ENCODE measurements around the gene ZFP1. TPM values are rescaled to one million over a fixed set of nuclear protein-coding genes. Genes with fewer than 3 reads are reported as not detected.

The ZFP1 gene
- total RNA-seq, 1 experiment from 2014 or later, result 17.0 TPM

GRCh38 chr16:75216576-75216975, 68.3 kb downstream of the ZFP1 start:
- no peak for DNase-seq (ENCODE audit: low spot score)
- in situ Hi-C loops (cut with HindIII; ENCODE audit: low sequenced_read_pairs), result no loop called here

- in situ Hi-C loops (cut with HindIII; ENCODE audit: low sequenced_read_pairs), result no loop called here
Measured at GRCh38 chr16:75217389-75217851, 69.1 kb downstream of the ZFP1 start.

GRCh38 chr16:75218256-75219076, 70.1 kb downstream of the ZFP1 start, which contains the start of gene CTRB1:
CTRB1 (plus strand) TSS chr16:75218988; CDS start chr16:75219008, 20 bp downstream.
- in situ Hi-C loops (cut with HindIII; ENCODE audit: low sequenced_read_pairs), result no loop called here
- no peak for DNase-seq (ENCODE audit: low spot score)

More at GRCh38 chr16:75217389-75217851, 69.1 kb downstream of the ZFP1 start:
- DNase-seq (ENCODE audit: low spot score), result no peak

GRCh38 chr16:75219088-75219487, 70.8 kb downstream of the ZFP1 start:
- in situ Hi-C loops (cut with HindIII; ENCODE audit: low sequenced_read_pairs), result no loop called here
- no peak for DNase-seq (ENCODE audit: low spot score)

- in situ Hi-C loops (cut with HindIII; ENCODE audit: low sequenced_read_pairs), result no loop called here
- no peak for DNase-seq (ENCODE audit: low spot score)
Measured at GRCh38 chr16:75219838-75220237, 71.5 kb downstream of the ZFP1 start.

Other genes starting within 250 kb of the ZFP1 start
- gene WDR59, start 163.4 kb upstream of the ZFP1 start, total RNA-seq (2014; rRNA removed; shearing (Covaris generic)), result 39.5 and 58.5 TPM in 2 replicates
- 15.4 and 21.2 TPM in 2 replicates for gene ZNRF1, start 149.5 kb upstream of the ZFP1 start, total RNA-seq (2014; rRNA removed; shearing (Covaris generic))
- gene LDHD, start 31.7 kb upstream of the ZFP1 start, total RNA-seq (2014; rRNA removed; shearing (Covaris generic)), result 1.9 and 3.0 TPM in 2 replicates
- gene CTRB2, start 58.6 kb downstream of the ZFP1 start, total RNA-seq (2014; rRNA removed; shearing (Covaris generic)), result not detected in 2 replicates
- gene CTRB1, start 70.5 kb downstream of the ZFP1 start, total RNA-seq (2014; rRNA removed; shearing (Covaris generic)), result not detected in 2 replicates
- gene BCAR1, start 103.1 kb downstream of the ZFP1 start, total RNA-seq (2014; rRNA removed; shearing (Covaris generic)), result 122 and 124 TPM in 2 replicates

Measured in G401 (cell line).